ENCODE measurements around the gene SLC6A20. TPM values are rescaled to one million over a fixed set of nuclear protein-coding genes. Genes with fewer than 3 reads are reported as not detected.

The SLC6A20 gene
- total and polyA plus RNA-seq, 5 donors = not detected

DNA sequence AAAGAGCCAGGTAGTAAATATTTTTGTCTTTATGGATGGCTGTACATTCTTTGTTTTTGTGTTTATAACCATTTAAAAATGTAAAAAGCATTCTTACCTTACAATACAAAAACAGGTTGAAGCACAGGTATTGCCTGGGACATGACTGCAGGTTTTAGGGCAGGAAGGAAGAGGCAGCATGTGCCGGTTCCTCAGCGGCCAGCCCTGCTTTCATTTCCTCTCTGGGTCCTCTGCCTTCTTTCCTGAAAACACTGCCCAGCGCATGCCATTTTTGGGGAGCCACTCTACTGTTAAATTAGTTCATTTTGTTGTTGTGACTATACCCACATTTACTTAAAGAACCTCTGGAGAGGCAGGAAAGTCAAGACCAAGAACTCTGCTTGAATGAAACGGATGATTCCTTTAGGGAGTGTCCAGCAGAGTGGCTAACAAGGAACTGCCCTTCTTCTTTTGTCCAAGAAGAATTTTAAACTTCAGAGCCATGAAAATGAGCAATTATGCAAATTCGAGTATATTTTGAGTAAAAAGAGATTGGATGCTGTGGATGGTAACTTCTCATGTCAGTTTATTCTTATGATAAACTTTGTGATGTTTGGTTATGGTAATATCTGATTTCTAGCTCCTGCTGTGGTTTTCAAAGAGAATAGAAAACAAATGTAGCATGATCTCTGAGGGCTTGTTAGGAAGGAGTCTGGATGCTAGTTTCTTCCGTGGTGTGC lies 54.4 kb downstream of the SLC6A20 start:
- no peaks in the 10 kb centered on the region for H3K4me1 ChIP-seq (ENCODE audit: control insufficient read depth, insufficient read depth, low read length)
- intact Hi-C loops (cut with DNase I) = no loop called here
- ATAC-seq (no peak), DNase-seq (no peak)
- no peak overlapping the region for H3K4me3 ChIP-seq (ENCODE audit: low read length)
- H3K27ac ChIP-seq (ENCODE audit: low read length) = no peak overlapping the region
- H3K27me3 ChIP-seq (ENCODE audit: control insufficient read depth, insufficient read depth) = no peaks in the 10 kb centered on the region
- 73% methylated on average over 6 of the region's 6 CpGs for whole genome bisulfite sequencing
- H3K9me3 ChIP-seq (ENCODE audit: control insufficient read depth, low read length) = no peaks in the 10 kb centered on the region

DNA sequence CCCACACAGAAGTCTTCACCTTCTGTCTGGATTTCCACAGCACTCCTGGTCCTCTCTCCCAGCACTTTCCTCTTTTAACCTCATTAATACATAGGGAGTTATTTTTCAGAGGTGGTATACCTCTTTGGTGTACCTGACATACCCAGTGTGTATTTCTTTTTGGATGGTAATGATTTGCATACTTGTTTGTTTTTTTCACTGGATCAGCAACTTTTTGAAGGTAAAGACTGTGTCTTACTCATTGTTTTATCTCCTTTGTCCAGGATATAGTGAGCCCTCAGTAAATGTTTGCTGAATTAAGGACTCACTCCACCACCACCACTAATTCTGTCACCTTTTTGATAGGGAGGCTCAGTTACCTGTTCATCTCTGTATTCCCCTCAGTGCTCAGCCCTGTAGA lies 55.1 kb downstream of the SLC6A20 start:
- intact Hi-C loops (cut with DNase I) = no loop called here
- Histone ChIP-seq H3K4me1 (ENCODE audit: control insufficient read depth, insufficient read depth, low read length) (no peaks in the 10 kb centered on the region), H3K27me3 (ENCODE audit: control insufficient read depth, insufficient read depth) (no peaks in the 10 kb centered on the region), H3K9me3 (ENCODE audit: control insufficient read depth, low read length) (no peaks in the 10 kb centered on the region), H3K4me3 (ENCODE audit: low read length) (no peak overlapping the region), H3K27ac (ENCODE audit: low read length) (no peak overlapping the region)
- ATAC-seq (no peak), DNase-seq (no peak)

DNA sequence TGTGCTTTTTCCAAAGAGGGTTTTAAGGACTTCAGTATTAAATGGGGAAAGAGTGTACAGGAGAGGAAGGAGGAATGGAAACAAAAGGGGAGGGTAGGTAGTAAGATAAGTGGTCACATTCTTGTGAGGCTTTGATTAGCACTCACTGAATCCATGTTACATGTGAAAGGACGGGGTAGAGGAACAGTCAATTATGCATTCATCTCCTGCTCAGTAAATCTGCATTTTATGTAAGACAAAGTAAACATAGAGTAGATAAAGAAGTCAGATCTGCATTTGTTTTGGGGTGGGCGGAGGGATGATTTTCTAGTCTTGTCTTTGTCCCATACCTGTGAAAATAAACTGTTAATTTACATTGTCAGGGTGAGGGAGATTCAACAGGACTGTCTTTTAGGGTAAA lies 56.3 kb downstream of the SLC6A20 start:
- Histone ChIP-seq H3K9me3 (ENCODE audit: control insufficient read depth, low read length) (no peaks in the 10 kb centered on the region), H3K4me3 (ENCODE audit: low read length) (no peak overlapping the region), H3K4me1 (ENCODE audit: control insufficient read depth, insufficient read depth, low read length) (no peaks in the 10 kb centered on the region), H3K27ac (ENCODE audit: low read length) (no peak overlapping the region), H3K27me3 (ENCODE audit: control insufficient read depth, insufficient read depth) (no peaks in the 10 kb centered on the region)
- ATAC-seq (no peak), DNase-seq (no peak)
- intact Hi-C loops (cut with DNase I) = no loop called here
- whole genome bisulfite sequencing = 91% methylated on average over 2 of the region's 2 CpGs

DNA sequence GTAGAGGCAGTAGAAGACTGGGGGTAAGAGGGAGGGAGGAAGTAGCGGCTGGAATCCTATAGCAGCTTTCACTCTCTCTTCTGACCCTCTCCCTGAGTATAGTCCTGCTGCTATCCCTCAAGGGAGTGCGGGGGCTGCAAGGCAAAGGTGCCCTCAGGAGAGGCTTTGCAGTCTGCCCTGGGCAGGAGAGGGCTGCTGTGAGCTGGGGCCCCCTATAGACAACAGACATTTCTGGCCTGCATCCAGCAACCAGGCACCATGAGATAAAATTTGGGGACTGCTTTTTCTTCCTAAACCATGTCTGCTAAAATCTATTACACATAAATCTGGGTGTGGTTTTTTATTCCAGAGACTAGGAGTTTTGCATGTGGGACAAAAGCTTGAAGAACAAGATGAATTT lies 59.1 kb downstream of the SLC6A20 start:
- no peak overlapping the region for H3K4me3 ChIP-seq (ENCODE audit: low read length)
- WGBS = 92% methylated on average over 2 of the region's 2 CpGs
- H3K9me3 ChIP-seq (ENCODE audit: control insufficient read depth, low read length) = no peaks in the 10 kb centered on the region
- intact Hi-C loops (cut with DNase I) = no loop called here
- no peaks in the 10 kb centered on the region for H3K27me3 ChIP-seq (ENCODE audit: control insufficient read depth, insufficient read depth)
- no peak for DNase-seq
- H3K4me1 ChIP-seq (ENCODE audit: control insufficient read depth, insufficient read depth, low read length) = no peaks in the 10 kb centered on the region
- no peak for ATAC-seq
- H3K27ac ChIP-seq (ENCODE audit: low read length) = no peak overlapping the region

DNA sequence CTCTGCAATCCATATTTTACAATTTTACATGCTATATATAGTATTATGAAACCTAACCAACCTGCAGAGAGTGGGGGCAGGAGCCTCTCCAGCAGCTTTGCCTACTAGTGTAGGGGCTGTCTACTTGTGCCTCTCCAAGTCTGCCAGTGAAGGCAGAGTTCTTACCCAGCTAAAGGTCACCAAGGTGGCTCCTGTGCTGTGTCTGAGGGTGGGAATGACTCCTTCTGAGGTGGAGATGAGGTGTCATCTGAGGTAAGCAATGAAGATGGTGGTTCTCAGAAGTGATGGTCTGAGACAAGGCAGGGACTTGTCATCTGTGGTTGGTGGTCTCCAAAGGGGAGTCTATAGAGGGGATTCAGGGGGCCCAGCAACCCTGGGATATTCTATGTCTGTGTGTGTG lies 59.6 kb downstream of the SLC6A20 start:
- ATAC-seq (no peak), DNase-seq (no peak)
- Histone ChIP-seq H3K9me3 (ENCODE audit: control insufficient read depth, low read length) (no peaks in the 10 kb centered on the region), H3K27me3 (ENCODE audit: control insufficient read depth, insufficient read depth) (no peaks in the 10 kb centered on the region), H3K4me1 (ENCODE audit: control insufficient read depth, insufficient read depth, low read length) (no peaks in the 10 kb centered on the region), H3K27ac (ENCODE audit: low read length) (no peak overlapping the region), H3K4me3 (ENCODE audit: low read length) (no peak overlapping the region)
- intact Hi-C loops (cut with DNase I) = no loop called here

DNA sequence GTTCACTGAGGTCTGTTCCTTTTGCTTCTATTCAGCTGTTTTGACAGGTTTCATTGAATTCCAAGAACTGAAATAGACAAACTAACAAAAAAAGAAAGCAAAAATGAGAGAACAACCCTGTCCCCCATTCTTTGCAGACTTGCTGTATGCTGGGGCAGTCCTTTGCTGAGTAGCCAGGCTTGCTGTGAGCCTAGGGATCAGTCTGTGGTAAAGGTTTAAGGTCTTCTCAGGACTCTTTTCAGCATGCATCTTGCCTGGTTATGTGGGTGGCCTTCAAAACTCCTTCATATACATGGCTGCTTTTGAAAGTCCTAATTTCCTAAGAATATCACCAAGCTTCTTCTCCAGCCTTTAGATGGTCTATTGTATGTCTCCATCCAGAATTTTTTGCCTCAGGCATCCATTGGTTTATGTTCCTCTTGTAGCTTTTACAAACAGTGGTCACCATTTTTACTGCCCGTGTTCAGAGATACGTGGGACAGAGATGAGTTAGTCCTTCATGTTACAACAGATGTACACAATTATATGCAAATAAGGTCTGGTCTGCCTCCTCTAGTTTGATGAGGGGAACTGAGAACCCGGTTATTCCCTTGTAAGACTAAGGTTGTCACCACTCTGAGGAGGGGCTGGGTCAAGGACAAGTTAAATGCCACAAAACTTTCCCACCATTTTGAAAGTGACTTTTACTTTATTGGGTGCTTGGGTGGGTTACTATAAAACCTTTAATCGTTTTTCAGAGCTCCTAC lies 65.8 kb downstream of the SLC6A20 start:
- intact Hi-C loops (cut with DNase I) = no loop called here

DNA sequence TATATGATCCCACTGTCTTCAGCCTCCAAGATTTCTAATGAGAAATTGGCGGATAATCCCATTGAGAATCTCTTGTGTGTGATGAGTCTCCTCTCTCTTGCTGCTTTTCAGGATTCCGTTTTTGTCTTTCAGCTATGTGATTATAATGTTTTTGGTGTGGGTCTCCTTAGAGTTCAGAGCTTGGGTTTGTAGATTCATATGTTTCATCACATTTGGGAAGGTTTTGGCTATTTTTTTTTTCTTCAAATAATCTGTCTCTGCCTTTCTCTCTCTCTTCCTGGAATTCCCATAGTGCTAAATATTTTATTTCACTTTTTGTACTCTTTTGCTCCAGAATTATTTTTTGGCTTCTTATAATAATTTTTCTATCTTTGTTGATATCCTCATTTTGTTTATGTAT lies 66.7 kb downstream of the SLC6A20 start:
- WGBS = 97% methylated on average over 2 of the region's 2 CpGs
- no peak for ATAC-seq

More for the DNA sequence above, 65.8 kb downstream of the SLC6A20 start:
- ATAC-seq (no peak), DNase-seq (no peak)
- WGBS = 94% methylated on average over 4 of the region's 4 CpGs
- Histone ChIP-seq H3K27ac (ENCODE audit: low read length) (no peak overlapping the region), H3K4me3 (ENCODE audit: low read length) (no peak overlapping the region), H3K27me3 (ENCODE audit: control insufficient read depth, insufficient read depth) (no peaks in the 10 kb centered on the region), H3K4me1 (ENCODE audit: control insufficient read depth, insufficient read depth, low read length) (no peaks in the 10 kb centered on the region), H3K9me3 (ENCODE audit: control insufficient read depth, low read length) (no peaks in the 10 kb centered on the region)

DNA sequence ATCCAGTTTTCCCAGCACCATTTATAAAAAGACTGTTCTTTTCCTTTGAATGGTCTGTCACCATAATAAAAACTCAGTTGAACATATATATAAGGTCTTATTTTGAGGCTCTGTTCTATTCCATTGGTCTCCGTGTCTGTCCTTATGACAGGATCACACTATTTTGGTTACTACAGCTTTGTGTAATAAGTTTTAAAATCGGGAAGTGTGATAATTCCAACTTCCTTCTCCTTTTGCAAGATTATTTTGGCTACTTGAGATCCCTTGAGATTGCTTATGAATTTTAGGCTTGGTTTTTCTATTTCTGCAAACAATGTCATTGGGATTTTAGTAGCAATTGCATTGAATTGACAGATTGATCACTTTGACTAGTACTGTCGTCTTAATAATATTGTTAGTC lies 71.4 kb downstream of the SLC6A20 start:
- no peaks in the 10 kb centered on the region for H3K27me3 ChIP-seq (ENCODE audit: control insufficient read depth, insufficient read depth)
- H3K27ac ChIP-seq (ENCODE audit: low read length) = no peak overlapping the region
- intact Hi-C loops (cut with DNase I) = no loop called here
- no peaks in the 10 kb centered on the region for H3K4me1 ChIP-seq (ENCODE audit: control insufficient read depth, insufficient read depth, low read length)
- H3K9me3 ChIP-seq (ENCODE audit: control insufficient read depth, low read length) = no peaks in the 10 kb centered on the region
- no peak for DNase-seq
- 69% methylated on average over 3 of the region's 3 CpGs for WGBS
- no peak for ATAC-seq
- no peak overlapping the region for H3K4me3 ChIP-seq (ENCODE audit: low read length)

More for the DNA sequence above, 66.7 kb downstream of the SLC6A20 start:
- DNase-seq = no peak
- H3K4me3 ChIP-seq (ENCODE audit: low read length) = no peak overlapping the region
- H3K27ac ChIP-seq (ENCODE audit: low read length) = no peak overlapping the region
- intact Hi-C loops (cut with DNase I) = no loop called here
- H3K27me3 ChIP-seq (ENCODE audit: control insufficient read depth, insufficient read depth) = no peaks in the 10 kb centered on the region
- no peaks in the 10 kb centered on the region for H3K4me1 ChIP-seq (ENCODE audit: control insufficient read depth, insufficient read depth, low read length)
- H3K9me3 ChIP-seq (ENCODE audit: control insufficient read depth, low read length) = no peaks in the 10 kb centered on the region

DNA sequence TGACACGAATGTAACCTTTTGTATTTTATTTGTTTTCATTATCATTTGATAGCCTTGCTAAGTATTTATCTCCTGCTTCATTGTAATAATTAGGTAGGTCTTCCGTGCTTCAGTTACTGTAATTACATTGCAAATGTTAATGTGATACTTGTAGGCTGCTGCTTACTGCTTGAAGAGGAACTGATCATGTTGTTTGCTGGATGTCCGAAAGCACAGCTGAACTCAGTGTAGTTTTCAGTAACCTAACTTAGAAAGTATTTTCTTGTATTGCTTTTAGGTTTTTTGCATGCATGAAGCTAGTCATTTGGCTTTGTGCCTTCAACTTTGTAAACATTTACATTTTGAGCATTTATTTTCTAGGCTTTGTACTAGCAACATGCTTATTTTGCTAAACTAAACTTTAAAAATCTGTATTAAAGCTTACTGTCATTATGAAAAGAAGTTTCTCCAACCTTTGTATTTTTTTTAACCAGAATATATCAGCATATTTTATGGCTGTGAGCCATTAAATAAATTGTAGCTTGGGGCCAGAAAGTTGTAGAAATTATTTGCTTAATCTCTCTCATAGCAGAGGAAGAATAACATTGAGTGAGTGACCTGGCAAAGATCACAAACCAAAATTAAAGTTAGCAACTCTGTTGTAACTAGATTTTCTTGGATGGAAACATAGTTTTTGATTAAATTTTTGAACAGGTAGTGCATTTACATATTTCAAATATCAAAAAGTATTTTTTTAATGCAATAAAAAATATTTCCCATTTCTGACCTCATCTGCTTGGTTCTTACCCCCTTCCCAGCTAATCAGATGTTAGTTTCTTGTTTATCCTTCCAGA lies 76.5 kb downstream of the SLC6A20 start:
- Histone ChIP-seq H3K4me3 (ENCODE audit: low read length) (no peak overlapping the region), H3K9me3 (ENCODE audit: control insufficient read depth, low read length) (no peaks in the 10 kb centered on the region), H3K27me3 (ENCODE audit: control insufficient read depth, insufficient read depth) (no peaks in the 10 kb centered on the region), H3K27ac (ENCODE audit: low read length) (no peak overlapping the region), H3K4me1 (ENCODE audit: control insufficient read depth, insufficient read depth, low read length) (no peaks in the 10 kb centered on the region)
- WGBS = 60% methylated on average over 3 of the region's 3 CpGs
- DNase-seq (no peak), ATAC-seq (no peak)
- intact Hi-C loops (cut with DNase I) = no loop called here

DNA sequence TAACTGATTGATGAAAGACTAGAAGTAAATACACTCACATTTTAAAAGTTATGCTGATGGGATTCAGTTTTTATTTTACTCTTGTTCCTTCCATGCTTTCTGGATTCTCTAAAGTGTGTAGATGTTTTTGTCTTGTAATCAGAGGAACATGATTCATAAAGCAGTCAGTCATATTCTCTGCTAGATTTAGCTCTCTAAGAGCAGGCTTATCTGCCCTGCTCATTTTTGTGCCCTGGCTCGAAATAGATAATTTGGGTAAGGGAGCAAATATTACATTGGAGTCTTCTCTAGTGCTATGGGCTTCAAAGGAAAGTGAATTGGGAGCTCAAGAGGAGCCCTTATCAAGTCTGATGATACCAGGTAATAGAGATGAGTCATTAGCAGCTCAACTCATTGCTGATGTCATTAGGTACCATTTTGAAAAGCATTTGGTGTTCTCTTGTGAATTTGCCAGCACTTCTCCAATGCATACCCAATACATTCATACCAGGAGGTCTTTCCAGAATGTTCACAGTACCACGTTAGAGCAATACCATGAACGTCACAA lies 79.5 kb downstream of the SLC6A20 start:
- Histone ChIP-seq H3K4me3 (ENCODE audit: low read length) (no peak overlapping the region), H3K9me3 (ENCODE audit: control insufficient read depth, low read length) (no peaks in the 10 kb centered on the region), H3K4me1 (ENCODE audit: control insufficient read depth, insufficient read depth, low read length) (no peaks in the 10 kb centered on the region), H3K27ac (ENCODE audit: low read length) (peak overlapping the region; percentile 50), H3K27me3 (ENCODE audit: control insufficient read depth, insufficient read depth) (no peaks in the 10 kb centered on the region)
- DNase-seq (no peak), ATAC-seq (peak; percentile 48 to 58)
- intact Hi-C loops (cut with DNase I) = no loop called here
- 66% methylated on average over 3 of the region's 3 CpGs for WGBS

DNA sequence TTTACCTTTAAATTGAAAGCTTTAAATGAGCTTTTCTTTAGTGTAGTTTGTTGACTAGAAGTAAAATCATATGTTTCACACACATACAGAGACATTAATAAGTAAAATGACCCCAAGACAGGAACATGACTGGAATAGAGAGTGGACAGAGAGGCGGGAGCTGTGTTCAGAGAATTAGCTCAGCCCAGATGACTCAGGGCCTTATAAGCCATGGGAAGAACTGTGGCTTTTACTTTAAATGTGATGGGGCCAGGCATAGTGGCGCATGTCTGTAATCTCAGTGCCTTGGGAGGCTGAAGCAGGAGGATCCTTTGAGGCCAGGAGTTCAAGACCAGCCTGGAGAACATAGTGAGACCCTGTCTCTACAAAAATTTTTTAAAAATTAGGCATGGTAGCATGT lies 80.4 kb downstream of the SLC6A20 start:
- H3K4me1 ChIP-seq (ENCODE audit: control insufficient read depth, insufficient read depth, low read length) = no peaks in the 10 kb centered on the region
- WGBS = 74% methylated on average over 2 of the region's 2 CpGs
- H3K4me3 ChIP-seq (ENCODE audit: low read length) = no peak overlapping the region
- H3K27ac ChIP-seq (ENCODE audit: low read length) = peak overlapping the region; percentile 50
- no peak for DNase-seq
- H3K27me3 ChIP-seq (ENCODE audit: control insufficient read depth, insufficient read depth) = no peaks in the 10 kb centered on the region
- H3K9me3 ChIP-seq (ENCODE audit: control insufficient read depth, low read length) = no peaks in the 10 kb centered on the region
- intact Hi-C loops (cut with DNase I) = no loop called here
- ATAC-seq = no peak

Measured in right cardiac atrium (tissue), 5 donors.